NOMO-1 treated with DMSO at 0.1 percent for 48 hours (cell line): ENCODE results near the gene HCN4.
"Not testable (repeated sequence)": the region's sequence is repeated elsewhere in the genome, so short reads cannot be mapped to it uniquely, and the experiment has no call there.

Source experiments
- DNase-seq: peaks from one replicate; lab custom pipeline; 2025; ENCODE audit not compliant: unreplicated experiment; lab: John Stamatoyannopoulos, UW

The HCN4 gene

GRCh38 chr15:73300286-73300685, 68.5 kb downstream of the HCN4 start:
- not testable (repeated sequence) for DNase-seq

- DNase-seq = peak; percentile 18
Observed at GRCh38 chr15:73298522-73299245, 70.1 kb downstream of the HCN4 start.

GRCh38 chr15:73296609-73297353, 72.0 kb downstream of the HCN4 start:
- no peak for DNase-seq

- peak; percentile 90 for DNase-seq
Observed at GRCh38 chr15:73295630-73296286, 73.0 kb downstream of the HCN4 start.

DNA sequence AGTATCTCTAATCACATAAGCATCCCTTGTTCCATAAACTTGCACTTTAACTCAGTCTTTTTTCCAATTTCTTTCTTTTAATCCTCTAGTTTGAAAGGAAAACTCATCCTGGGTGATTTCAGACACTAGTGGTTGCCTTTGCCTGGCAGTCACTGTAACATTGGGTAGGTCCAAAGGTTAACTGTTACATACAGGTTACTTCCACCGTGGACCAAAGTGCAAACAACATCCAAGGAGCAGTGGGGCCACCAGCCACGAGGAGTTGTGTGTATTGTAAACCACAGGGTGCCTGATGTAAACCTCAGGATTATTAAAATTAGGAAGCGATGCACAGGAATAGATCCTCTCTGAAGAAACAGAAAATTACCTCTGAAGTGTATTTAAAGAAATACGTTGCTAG, 75.0 kb downstream of the HCN4 start:
- DNase-seq = peak; percentile 80

- DNase-seq = no peak
Observed at GRCh38 chr15:73291441-73291840, 77.3 kb downstream of the HCN4 start.

DNA sequence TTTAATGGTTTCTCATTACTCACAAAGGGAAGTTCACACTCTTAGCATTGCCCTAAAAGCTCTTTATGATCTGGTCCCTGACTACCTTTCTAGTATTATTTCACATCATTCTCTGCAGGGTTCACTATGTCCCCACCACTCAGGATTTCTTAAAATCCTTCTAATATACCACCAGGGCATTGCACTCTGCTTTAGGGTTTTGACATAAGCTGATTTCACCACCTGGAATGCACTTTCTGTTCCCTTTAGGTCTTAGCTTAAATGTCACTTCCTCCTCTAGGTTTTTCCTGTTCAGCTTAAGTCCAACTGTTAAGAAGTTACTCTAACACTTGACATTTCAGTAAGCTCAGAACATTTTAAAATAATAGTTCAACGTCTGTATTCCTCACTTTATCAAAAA, 81.7 kb downstream of the HCN4 start:
- DNase-seq = peak; percentile 98

- DNase-seq = no peak
Observed at GRCh38 chr15:73286311-73286710, 82.4 kb downstream of the HCN4 start.

DNA sequence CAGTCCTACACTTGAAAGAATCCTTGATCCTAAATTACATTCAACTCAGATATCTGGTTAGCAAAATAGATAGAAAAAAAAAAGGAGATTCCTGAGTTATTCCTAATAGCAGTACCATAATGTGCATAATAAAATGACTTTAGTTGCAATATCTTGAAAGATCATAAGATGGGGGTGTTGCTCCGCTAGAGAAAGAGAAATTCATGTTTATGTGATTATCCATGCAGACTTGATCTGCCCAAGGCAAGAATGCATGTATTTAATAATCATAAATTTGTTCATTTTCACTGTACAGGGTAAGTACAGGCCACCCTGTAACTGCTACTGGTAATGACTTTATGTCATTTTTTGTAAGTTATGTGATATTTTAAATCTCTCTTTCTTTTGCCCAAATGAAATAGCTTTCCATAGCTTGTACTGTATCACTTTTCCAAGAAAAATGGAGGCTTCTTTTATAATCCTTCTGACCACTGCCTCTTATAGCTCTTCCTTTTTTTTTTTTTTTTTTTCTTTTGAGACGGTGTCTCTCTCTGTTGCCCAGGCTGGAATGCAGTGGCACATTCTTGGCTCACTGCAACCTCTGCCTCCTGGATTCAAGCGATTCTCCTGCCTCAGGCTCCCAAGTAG, 84.6 kb downstream of the HCN4 start:
- DNase-seq = peak; percentile 67

- DNase-seq = no peak
Observed at GRCh38 chr15:73283366-73283962, 85.3 kb downstream of the HCN4 start.

DNA sequence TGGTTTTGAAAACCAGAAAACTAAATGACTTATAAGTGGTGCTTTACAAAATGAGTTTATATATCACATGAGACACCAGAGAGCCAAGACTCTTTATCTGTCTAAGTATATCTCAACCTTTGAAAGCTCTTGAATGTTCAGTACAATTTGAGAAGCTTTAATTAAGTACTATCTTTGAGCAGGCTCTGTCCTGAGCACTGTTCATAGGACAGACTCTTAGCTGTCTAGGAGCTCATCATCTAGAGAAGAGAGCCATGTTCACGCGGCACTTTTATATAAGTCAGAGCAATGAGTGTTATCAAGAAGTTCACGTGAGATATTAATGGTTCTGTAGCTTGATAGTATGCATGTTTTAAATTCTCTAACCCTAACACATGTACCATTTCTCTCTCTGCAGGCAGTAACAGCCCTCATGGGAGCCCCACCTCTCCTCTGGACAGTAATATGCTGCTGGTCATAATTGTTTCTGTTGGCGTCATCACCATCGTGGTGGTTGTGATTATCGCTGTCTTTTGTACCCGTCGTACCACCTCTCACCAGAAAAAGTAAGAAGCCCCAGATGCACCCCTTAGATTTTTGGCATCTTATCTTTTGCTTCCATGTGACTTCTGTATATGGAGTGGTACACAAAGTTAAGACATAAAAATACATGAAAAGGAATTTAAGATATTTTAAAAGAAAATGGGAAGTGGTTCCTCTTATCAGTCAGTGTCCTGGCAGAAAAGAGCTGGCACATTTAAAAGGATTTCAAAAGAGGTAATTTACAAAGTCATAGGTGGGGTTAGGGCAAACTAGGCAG, 86.0 kb downstream of the HCN4 start:
- peak; percentile 11 for DNase-seq

GRCh38 chr15:73275862-73276261, 92.9 kb downstream of the HCN4 start:
- no peak for DNase-seq

DNA sequence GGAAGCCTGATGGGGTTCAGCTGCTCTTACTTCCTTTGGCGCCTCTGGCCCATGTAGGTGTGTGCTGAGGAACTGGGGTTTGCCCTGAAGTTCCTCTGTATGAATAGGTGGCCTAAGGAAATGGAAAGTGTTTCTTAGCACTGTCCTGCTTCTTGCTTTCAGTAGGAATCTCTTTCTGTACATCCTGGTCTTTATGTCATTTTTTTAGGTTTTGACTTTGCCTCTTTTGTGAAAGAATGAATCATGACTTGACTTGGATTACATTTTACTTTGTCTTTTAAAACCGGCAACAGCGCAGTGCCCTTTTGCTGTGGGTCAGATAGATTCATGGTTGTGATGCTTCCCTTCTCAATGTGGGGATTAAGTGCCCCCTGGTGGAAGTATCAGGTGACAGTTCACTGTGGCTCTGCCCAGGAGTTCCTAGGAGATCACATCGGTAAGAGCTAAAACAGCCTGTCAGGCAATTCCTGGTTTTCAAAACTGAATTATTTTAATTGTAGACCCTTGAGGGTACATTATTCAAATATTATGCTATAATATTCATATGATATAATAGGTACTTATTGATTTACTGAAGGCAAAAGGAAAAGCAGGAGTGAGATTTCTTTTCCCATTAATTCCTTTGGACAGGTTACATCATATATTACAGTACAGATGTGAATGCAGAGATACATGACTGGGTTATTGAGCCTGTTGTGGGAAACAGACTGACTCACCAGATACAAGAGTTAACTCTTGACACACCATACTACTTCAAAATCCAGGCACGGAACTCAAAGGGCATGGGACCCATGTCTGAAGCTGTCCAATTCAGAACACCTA, 95.4 kb downstream of the HCN4 start:
- peak; percentile 52 for DNase-seq

DNA sequence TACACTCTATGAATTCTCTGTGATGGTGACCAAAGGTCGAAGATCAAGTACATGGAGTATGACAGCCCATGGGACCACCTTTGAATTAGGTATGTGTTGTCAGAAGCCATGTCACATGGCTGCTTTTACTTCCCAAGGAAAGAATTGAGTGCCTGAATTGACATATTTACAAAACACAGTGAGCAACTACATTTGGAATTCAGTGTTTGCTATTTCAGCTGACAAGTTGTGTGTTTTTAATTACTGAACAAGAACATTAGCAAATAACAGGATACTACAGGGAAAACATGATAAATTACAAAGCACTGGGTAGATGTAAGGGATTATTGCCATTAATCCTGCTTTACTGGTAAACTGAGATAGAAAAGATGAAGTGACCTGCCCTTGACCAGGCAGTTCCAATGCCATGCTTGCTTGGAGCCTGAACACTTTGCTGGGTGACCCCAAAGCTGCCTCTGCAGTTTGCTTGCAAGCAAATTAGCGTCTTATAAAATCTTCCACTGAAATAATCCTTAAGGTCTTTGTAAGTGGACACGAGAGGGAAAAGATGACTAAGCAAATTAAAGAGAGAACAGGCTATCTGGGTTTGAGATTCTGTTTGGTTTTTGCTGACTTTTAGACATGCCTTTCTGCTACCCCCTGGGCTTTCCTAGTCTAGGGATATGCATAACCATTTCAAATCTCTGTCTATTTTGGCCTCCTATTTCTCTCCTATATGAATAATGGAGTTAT, 98.2 kb downstream of the HCN4 start:
- DNase-seq = no peak
